Caco-2 (cell line): ENCODE data around the gene RARS1. TPM values are rescaled to one million over a fixed set of nuclear protein-coding genes. Genes with fewer than 3 reads are reported as not detected.
A peak's percentile ranks its signal among the peaks of the same experiment; 100 is the strongest.

ENCODE experiments used
- BruUV-seq: library from RNA; stranded (reverse); fragments of 400-500 nt; replicated peaks from 2 replicates; lab custom pipeline; 2021; lab: Mats Ljungman, UMichigan
- CTCF ChIA-PET: fragments of 300-600 bp; sonication (Branson Sonifier 250); formaldehyde crosslinking; loops from one replicate; lab custom pipeline; 2022; ENCODE audit warnings: antibody characterized with exemption; lab: Charles Lee
- POLR2A ChIA-PET: fragments of 300-600 bp; sonication (Branson Sonifier 250); formaldehyde crosslinking; loops from one replicate; lab custom pipeline; 2022; ENCODE audit warnings: antibody characterized with exemption; lab: Charles Lee
- DNase-seq, 2 experiments: peaks; one replicate each; pipeline versions ENCODE4 v3.0.0 to v3.0.0-alpha.2; 2020 to 2022
- H3K27me3 ChIP-seq: replicated peaks from 2 replicates; pipeline ENCODE4 v1.6.0; 2011; ENCODE audit warnings: low read length; ENCODE audit not compliant: control insufficient read depth, insufficient read depth
- H3K36me3 ChIP-seq: 2 replicates; pipeline ENCODE4 v1.5.1; 2011; ENCODE audit warnings: low read length; ENCODE audit not compliant: control insufficient read depth, insufficient read depth
- H3K4me1 ChIP-seq: fragments of 250-450 bp; sonication (Bioruptor Pico); 2 replicates; pipeline ENCODE4 v1.5.1; 2020; ENCODE audit warnings: mild to moderate bottlenecking
- H3K4me3 ChIP-seq: 2 replicates; pipeline ENCODE4 v1.5.1; 2011; ENCODE audit warnings: low read depth, mild to moderate bottlenecking, control low read depth, low read length
- H3K9me3 ChIP-seq: fragments of 250-450 bp; sonication (Bioruptor Pico); 2 replicates; pipeline ENCODE4 v1.5.1; 2020; ENCODE audit warnings: mild to moderate bottlenecking, moderate library complexity
- H3K27ac Mint-ChIP-seq: one replicate; pipeline ENCODE4 v1.8.0; 2022; ENCODE audit warnings: mixed read lengths; ENCODE audit not compliant: unreplicated experiment
- H3K27me3 Mint-ChIP-seq: one replicate; pipeline ENCODE4 v1.8.0; 2022; ENCODE audit warnings: mixed read lengths; ENCODE audit not compliant: insufficient read depth, unreplicated experiment
- H3K36me3 Mint-ChIP-seq: one replicate; pipeline ENCODE4 v1.8.0; 2022; ENCODE audit warnings: mild to moderate bottlenecking, mixed read lengths; ENCODE audit not compliant: insufficient read depth, unreplicated experiment
- H3K4me1 Mint-ChIP-seq: one replicate; pipeline ENCODE4 v1.8.0; 2022; ENCODE audit warnings: low read depth, mixed read lengths; ENCODE audit not compliant: unreplicated experiment
- H3K4me3 Mint-ChIP-seq: one replicate; pipeline ENCODE4 v1.8.0; 2022; ENCODE audit warnings: mild to moderate bottlenecking, moderate library complexity, mixed read lengths; ENCODE audit not compliant: unreplicated experiment
- H3K9me3 Mint-ChIP-seq: one replicate; pipeline ENCODE4 v1.8.0; 2022; ENCODE audit warnings: mixed read lengths; ENCODE audit not compliant: unreplicated experiment
- intact Hi-C: fragments of 100-400 bp; cut with micrococcal nuclease; formaldehyde crosslinking; loops from one replicate; pipeline ENCODE4 v1.10.0; 2022; ENCODE audit not compliant: unreplicated experiment
- total RNA-seq: library from RNA; stranded (reverse); gene quantifications from 2 replicates; pipeline ENCODE4 v1.2.3, GENCODE V29; 2022
- TF ChIP-seq, protein P1 (sequence below), 2 experiments: fragments of 200-600 bp in 1 of 2; IDR thresholded peaks; 1 replicate in 1 of 2; 2 replicates in 1 of 2; pipeline versions ENCODE4 v1.5.1 to v1.8.0; 2011 to 2022; ENCODE audit warnings: antibody characterized with exemption in 1 of 2, control low read depth in 1 of 2, inconsistent platforms in 1 of 2, low read depth in 1 of 2, low read length in 1 of 2, mild to moderate bottlenecking in 1 of 2, moderate library complexity in 1 of 2; ENCODE audit not compliant: insufficient read depth in 1 of 2, severe bottlenecking in 1 of 2, unreplicated experiment in 1 of 2

The RARS1 gene
- total RNA-seq, 1 experiment from 2014 or later = 124 TPM

DNA sequence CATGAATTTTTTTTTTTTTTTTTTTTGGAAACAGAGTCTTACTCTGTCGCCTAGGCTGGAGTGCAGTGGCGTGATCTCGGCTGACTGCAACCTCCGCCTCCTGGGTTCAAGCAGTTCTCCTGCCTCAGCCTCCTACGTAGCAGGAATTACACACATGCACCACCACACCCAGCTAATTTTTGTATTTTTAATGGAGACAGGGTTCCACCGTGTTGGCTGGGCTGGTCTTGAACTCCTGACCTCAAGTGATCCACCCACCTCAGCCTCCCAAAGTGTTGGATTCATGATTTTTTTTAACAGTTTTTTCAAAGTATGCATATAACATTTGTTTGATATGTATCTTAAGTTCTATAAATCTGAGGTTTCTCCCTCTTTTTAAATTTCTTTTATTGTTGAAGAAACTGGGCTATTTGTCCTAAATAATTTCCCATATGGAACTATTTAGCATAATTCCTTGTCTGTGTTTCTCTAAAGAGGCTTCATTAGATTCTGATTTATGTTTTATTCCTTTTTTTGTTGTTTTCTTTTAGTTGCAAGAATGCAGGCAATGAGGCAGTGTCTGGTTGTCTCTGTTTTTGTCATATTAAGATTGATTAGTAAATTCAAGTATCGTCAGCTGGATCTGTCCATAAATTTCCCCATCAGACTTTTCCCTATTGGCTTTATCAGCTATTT is 16.4 kb downstream of the RARS1 start:
- CTCF ChIA-PET = no interaction called here

DNA sequence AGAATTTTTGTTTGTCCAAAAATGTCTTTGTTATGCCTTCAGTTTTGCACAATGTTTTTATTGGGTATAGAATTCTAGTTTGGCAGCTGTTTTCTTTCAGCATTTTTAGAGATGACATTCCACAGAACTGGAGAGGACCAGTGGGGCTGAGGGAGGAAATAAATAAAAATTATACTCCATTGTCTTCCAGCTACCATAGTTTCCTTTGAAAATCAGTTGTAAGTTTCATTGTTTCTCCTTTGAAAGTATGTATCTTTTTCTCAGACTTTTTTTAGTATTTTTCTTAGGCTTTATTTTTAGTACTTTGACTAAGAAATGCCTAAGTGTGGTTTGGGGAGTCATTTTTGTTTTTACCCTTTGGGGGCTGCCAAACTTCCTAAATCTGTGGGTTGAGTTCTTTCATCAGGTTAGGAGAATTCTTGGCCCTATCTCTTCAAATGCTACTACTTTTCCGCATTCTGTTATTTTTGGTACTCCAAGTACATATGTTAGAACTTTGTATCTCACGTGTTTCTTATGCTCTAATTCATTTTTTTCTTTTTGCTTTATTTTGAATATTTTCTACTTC is 27.7 kb downstream of the RARS1 start:
- Histone ChIP-seq H3K27me3 (no peaks in the 10 kb centered on the region), H3K36me3 (peaks cover 2% of the 10 kb centered on the region; the same call in 1 of the 2 replicates), H3K9me3 (peaks cover 11% of the 10 kb centered on the region; the same call in 1 of the 2 replicates), H3K4me3 (no peak overlapping the region), H3K4me1 (no peaks in the 10 kb centered on the region)
- Mint-ChIP-seq H3K27ac (no peak overlapping the region), H3K27me3 (no peaks in the 10 kb centered on the region), H3K36me3 (peaks cover 97% of the 10 kb centered on the region), H3K9me3 (peaks cover 10% of the 10 kb centered on the region), H3K4me1 (no peaks in the 10 kb centered on the region), H3K4me3 (no peak overlapping the region)
- TF ChIP-seq, protein P1, sequence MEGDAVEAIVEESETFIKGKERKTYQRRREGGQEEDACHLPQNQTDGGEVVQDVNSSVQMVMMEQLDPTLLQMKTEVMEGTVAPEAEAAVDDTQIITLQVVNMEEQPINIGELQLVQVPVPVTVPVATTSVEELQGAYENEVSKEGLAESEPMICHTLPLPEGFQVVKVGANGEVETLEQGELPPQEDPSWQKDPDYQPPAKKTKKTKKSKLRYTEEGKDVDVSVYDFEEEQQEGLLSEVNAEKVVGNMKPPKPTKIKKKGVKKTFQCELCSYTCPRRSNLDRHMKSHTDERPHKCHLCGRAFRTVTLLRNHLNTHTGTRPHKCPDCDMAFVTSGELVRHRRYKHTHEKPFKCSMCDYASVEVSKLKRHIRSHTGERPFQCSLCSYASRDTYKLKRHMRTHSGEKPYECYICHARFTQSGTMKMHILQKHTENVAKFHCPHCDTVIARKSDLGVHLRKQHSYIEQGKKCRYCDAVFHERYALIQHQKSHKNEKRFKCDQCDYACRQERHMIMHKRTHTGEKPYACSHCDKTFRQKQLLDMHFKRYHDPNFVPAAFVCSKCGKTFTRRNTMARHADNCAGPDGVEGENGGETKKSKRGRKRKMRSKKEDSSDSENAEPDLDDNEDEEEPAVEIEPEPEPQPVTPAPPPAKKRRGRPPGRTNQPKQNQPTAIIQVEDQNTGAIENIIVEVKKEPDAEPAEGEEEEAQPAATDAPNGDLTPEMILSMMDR (IDR thresholded peaks at IDR 0.05; ENCODE audit: insufficient read depth in 1 of 2, low read depth in 1 of 2, low read length in 1 of 2, severe bottlenecking in 1 of 2, unreplicated experiment in 1 of 2) = no peak
- ChIA-PET CTCF (no interaction called here), POLR2A (no interaction called here)
- no TSS peak for BruUV-seq
- no peak for DNase-seq
- intact Hi-C loops = no loop called here

More for the DNA sequence above, 16.4 kb downstream of the RARS1 start:
- H3K27ac Mint-ChIP-seq = no peak overlapping the region
- POLR2A ChIA-PET = no interaction called here
- TF ChIP-seq, protein P1 (IDR thresholded peaks at IDR 0.05; ENCODE audit: insufficient read depth in 1 of 2, low read depth in 1 of 2, low read length in 1 of 2, severe bottlenecking in 1 of 2, unreplicated experiment in 1 of 2) = no peak
- H3K36me3 ChIP-seq = peaks cover 4% of the 10 kb centered on the region
- BruUV-seq = no TSS peak
- H3K27me3 ChIP-seq = no peaks in the 10 kb centered on the region
- H3K4me1 ChIP-seq = no peaks in the 10 kb centered on the region
- intact Hi-C loops = no loop called here
- no peak overlapping the region for H3K4me3 ChIP-seq
- no peaks in the 10 kb centered on the region for H3K27me3 Mint-ChIP-seq
- DNase-seq = no peak
- H3K4me1 Mint-ChIP-seq = no peaks in the 10 kb centered on the region
- H3K4me3 Mint-ChIP-seq = no peak overlapping the region
- no peaks in the 10 kb centered on the region for H3K9me3 Mint-ChIP-seq
- H3K9me3 ChIP-seq = no peaks in the 10 kb centered on the region
- peaks cover 84% of the 10 kb centered on the region for H3K36me3 Mint-ChIP-seq

DNA sequence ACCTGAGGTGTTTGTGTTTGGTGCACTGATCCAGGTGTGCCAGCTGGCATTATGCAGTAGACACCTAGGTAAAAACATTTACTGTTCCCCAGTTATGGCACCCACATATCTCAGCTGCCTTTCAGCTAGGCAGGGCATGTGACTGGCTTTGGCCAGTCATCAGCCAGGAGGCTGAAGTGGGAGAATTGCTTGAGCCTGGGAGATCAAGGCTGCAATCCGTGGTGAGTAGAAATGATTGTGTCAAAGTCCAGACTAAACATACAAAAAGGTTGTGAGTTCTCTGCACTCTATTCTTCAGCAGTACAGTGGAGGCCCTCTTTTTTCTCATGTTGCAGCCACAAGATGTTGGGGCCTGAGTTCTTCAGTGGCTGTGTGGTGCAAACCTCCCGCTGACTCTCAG is 39.6 kb downstream of the RARS1 start:
- Histone ChIP-seq H3K4me3 (no peak overlapping the region), H3K9me3 (no peaks in the 10 kb centered on the region), H3K4me1 (no peaks in the 10 kb centered on the region; the same call in 1 of the 2 replicates), H3K36me3 (no peaks in the 10 kb centered on the region; the same call in 1 of the 2 replicates), H3K27me3 (no peaks in the 10 kb centered on the region)
- peaks cover 8% of the 10 kb centered on the region for H3K36me3 Mint-ChIP-seq
- no peak overlapping the region for H3K4me3 Mint-ChIP-seq
- CTCF ChIA-PET = no interaction called here
- no peaks in the 10 kb centered on the region for H3K9me3 Mint-ChIP-seq
- POLR2A ChIA-PET = no interaction called here
- peak; percentile 32 to 49 for DNase-seq
- peaks cover 6% of the 10 kb centered on the region for H3K4me1 Mint-ChIP-seq
- intact Hi-C loops = no loop called here
- no peaks in the 10 kb centered on the region for H3K27me3 Mint-ChIP-seq
- TF ChIP-seq, protein P1 (IDR thresholded peaks at IDR 0.05; ENCODE audit: insufficient read depth in 1 of 2, low read depth in 1 of 2, low read length in 1 of 2, severe bottlenecking in 1 of 2, unreplicated experiment in 1 of 2) = no peak
- H3K27ac Mint-ChIP-seq = no peak overlapping the region
- BruUV-seq = no TSS peak
